Kidney capillary endothelial cell (primary cell): Measurements from ENCODE around the gene MAP3K1.
A peak's percentile ranks its signal among the peaks of the same experiment; 100 is the strongest.
"Not testable (repeated sequence)": the region's sequence is repeated elsewhere in the genome, so short reads cannot be mapped to it uniquely, and the experiment has no call there.

Experiments used
- DNase-seq: peaks from one replicate; pipeline ENCODE4 v3.0.0-alpha.2; 2018; ENCODE audit warnings: low spot score

MAP3K1 gene

GRCh38 chr5:56816546-56817081 is 1.3 kb downstream of the MAP3K1 start:
- no peak for DNase-seq

- no peak for DNase-seq
These were observed 2.1 kb downstream of the MAP3K1 start for GRCh38 chr5:56817263-56818014.

- no peak for DNase-seq
These were observed 3.2 kb downstream of the MAP3K1 start for GRCh38 chr5:56818450-56819037.

- no peak for DNase-seq
These were observed 3.9 kb downstream of the MAP3K1 start for GRCh38 chr5:56819060-56819881.

GRCh38 chr5:56821868-56822267 is 6.5 kb downstream of the MAP3K1 start:
- DNase-seq = not testable (repeated sequence)

GRCh38 chr5:56822981-56823380 is 7.6 kb downstream of the MAP3K1 start:
- DNase-seq = no peak

GRCh38 chr5:56824019-56824418 is 8.7 kb downstream of the MAP3K1 start:
- no peak for DNase-seq

GRCh38 chr5:56825222-56825824 is 10.0 kb downstream of the MAP3K1 start:
- DNase-seq = no peak

- no peak for DNase-seq
These were observed 11.7 kb downstream of the MAP3K1 start for GRCh38 chr5:56827049-56827448.

- no peak for DNase-seq
These were observed 12.6 kb downstream of the MAP3K1 start for GRCh38 chr5:56827924-56828323.

- DNase-seq = no peak
These were observed 14.0 kb downstream of the MAP3K1 start for GRCh38 chr5:56829137-56829908.

GRCh38 chr5:56831773-56832172 is 16.4 kb downstream of the MAP3K1 start:
- DNase-seq = no peak

GRCh38 chr5:56833325-56833724 is 18.0 kb downstream of the MAP3K1 start:
- DNase-seq = no peak

- DNase-seq = no peak
These were observed 22.0 kb downstream of the MAP3K1 start for GRCh38 chr5:56837381-56837780.

GRCh38 chr5:56837956-56838355 is 22.6 kb downstream of the MAP3K1 start:
- no peak for DNase-seq

GRCh38 chr5:56838409-56839039 is 23.2 kb downstream of the MAP3K1 start:
- peak; percentile 72 for DNase-seq

- no peak for DNase-seq
These were observed 23.7 kb downstream of the MAP3K1 start for GRCh38 chr5:56839062-56839461.

GRCh38 chr5:56840597-56840996 is 25.2 kb downstream of the MAP3K1 start:
- no peak for DNase-seq

- DNase-seq = no peak
These were observed 29.9 kb downstream of the MAP3K1 start for GRCh38 chr5:56845277-56845676.

GRCh38 chr5:56845904-56846480 is 30.6 kb downstream of the MAP3K1 start:
- DNase-seq = no peak

GRCh38 chr5:56848206-56848605 is 32.9 kb downstream of the MAP3K1 start:
- no peak for DNase-seq
